ENCODE results near the gene ATXN3.

Gene ATXN3

DNA sequence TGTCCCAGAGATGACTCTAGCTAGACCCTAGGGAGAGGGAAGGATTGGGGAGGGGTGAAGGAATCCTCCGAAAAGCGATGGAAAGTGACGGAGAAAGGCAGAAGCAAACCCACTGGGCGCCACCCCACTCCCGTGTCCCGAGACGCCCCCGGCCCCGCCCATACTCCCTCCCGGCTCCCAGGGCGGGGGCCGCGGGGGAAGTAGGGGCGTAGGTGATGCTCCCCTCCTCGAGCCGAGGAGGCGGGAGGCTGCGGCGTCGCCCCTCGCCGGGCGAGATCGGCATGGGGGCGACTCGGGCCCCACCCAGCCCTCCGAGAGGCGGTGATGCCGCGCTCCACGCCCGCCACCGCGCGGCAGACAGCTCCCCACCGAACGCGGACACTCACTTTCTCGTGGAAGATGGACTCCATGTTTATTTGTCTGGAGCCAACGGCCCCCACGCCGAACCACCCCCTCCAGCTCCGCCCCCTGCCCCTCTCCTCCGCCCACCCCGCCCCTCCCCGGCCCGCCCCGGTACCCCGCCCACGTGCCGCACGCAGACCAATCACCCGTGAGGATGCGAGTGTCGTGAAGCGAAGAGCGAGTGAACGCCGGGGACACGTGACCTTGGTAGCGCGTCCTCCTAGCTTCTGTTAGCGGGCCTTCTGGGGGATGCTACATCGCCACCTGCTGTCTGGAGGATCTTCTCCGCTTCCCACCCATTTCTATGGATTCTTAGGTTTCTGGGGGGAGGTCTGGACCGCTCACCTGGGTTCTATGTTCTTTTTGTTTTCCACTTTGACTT lies at the start of gene ATXN3:
ATXN3 (minus strand) TSS at position 440 of the 784 bp plus-strand sequence; CDS start at position 410, 30 bp downstream.
- TF ChIP-seq, protein P1, sequence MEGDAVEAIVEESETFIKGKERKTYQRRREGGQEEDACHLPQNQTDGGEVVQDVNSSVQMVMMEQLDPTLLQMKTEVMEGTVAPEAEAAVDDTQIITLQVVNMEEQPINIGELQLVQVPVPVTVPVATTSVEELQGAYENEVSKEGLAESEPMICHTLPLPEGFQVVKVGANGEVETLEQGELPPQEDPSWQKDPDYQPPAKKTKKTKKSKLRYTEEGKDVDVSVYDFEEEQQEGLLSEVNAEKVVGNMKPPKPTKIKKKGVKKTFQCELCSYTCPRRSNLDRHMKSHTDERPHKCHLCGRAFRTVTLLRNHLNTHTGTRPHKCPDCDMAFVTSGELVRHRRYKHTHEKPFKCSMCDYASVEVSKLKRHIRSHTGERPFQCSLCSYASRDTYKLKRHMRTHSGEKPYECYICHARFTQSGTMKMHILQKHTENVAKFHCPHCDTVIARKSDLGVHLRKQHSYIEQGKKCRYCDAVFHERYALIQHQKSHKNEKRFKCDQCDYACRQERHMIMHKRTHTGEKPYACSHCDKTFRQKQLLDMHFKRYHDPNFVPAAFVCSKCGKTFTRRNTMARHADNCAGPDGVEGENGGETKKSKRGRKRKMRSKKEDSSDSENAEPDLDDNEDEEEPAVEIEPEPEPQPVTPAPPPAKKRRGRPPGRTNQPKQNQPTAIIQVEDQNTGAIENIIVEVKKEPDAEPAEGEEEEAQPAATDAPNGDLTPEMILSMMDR (IDR thresholded peaks at IDR 0.05; ENCODE audit: control extremely low read depth, extremely low read depth, low read depth, missing control alignments), result peak; percentile 75
- DNase-seq (ENCODE audit: extremely low spot score), result peak; percentile 98
- ChIA-PET CTCF (interaction anchor here (0.6 to 5.8 kb wide), 23 partner anchors 8 to 674 kb away, joined by 3 to 134 read pairs (median 4); partner anchors contain the start of genes CPSF2, NDUFB1 and TRIP11), POLR2A (interaction anchor here (0.6 to 1.3 kb wide), 3 partner anchors 16 to 97 kb away, joined by 3 to 8 read pairs (median 5); partner anchors contain the start of genes CPSF2 and TRIP11)

DNA sequence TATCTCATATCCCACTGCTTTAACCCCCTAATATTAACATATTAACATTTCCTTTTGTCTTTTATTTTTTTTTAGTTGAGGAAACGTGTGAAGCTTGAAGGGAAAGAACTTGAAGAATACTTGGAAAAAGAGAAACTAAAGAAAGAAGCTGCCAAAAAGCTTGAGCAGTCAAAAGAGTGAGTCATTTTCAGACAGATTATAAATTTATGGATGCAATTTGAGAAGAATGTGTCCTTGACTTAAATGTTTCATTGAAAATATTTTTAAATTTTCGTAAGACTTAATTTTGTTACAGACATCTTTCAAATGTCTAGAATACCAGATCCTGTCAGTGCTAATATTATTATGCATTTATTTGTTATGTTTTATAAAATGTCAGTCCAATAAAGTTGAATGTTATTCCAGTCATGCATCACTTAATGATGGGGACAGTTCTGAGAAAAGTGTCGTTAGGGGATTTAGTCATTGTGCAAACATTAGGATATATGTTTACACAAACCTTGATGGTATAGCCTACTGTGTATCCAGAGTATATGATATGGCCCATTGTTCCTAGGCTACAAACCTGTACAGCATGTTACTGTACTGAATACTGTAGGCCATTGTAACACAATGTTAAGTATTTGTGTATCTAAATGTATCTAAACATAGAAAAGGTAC lies 48.0 kb upstream of the ATXN3 start:
- DNase-seq (ENCODE audit: extremely low spot score), result no peak
- POLR2A ChIA-PET, result no interaction called here
- TF ChIP-seq, protein P1 (IDR thresholded peaks at IDR 0.05; ENCODE audit: control extremely low read depth, extremely low read depth, low read depth, missing control alignments), result no peak
- CTCF ChIA-PET, result no interaction called here

DNA sequence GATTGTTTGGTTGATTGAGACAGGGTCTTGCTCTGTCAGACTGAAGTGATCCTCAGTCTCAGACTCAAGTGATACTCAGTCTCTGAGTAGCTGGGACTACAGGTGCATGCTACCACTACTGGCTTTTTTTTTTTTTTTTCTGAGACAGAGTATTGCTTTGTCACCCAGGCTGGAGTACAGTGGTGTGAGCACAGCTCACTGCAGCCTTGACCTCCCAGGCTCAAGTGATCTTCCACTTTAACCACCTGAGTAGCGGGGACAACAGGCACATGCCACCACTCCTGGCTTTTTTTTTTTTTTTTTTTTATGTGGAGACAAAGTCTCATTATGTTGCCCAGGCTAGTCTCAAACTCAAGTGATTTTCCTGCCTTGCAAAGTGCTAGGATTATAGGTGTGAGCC lies 47.2 kb upstream of the ATXN3 start:
- POLR2A ChIA-PET, result no interaction called here
- TF ChIP-seq, protein P1 (IDR thresholded peaks at IDR 0.05; ENCODE audit: control extremely low read depth, extremely low read depth, low read depth, missing control alignments), result no peak
- CTCF ChIA-PET, result no interaction called here
- DNase-seq (ENCODE audit: extremely low spot score), result no peak

DNA sequence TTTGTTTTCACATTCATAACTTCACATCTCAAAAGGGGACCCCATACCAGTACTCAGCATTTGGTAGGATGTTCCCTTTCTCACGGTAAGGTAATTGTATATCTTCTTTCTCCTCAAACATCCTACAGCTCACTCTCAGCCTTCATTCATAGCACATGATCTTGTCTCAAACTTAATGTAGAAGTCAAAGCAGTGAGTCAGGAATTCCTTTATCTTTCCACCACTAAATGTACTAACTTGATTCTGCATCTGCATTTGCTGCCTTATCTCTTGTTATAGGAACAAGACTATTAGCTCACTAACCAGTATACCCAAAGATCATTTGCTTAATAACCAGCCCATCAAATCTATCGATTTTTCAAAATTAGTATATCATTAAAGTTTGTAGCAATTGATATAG lies 38.3 kb upstream of the ATXN3 start:
- no peak for DNase-seq (ENCODE audit: extremely low spot score)
- ChIA-PET POLR2A (no interaction called here), CTCF (interaction anchor here (1.2 to 1.4 kb wide), 4 partner anchors 12 to 546 kb away, joined by 3 read pairs; no protein-coding TSS in a partner anchor)
- TF ChIP-seq, protein P1 (IDR thresholded peaks at IDR 0.05; ENCODE audit: control extremely low read depth, extremely low read depth, low read depth, missing control alignments), result no peak

DNA sequence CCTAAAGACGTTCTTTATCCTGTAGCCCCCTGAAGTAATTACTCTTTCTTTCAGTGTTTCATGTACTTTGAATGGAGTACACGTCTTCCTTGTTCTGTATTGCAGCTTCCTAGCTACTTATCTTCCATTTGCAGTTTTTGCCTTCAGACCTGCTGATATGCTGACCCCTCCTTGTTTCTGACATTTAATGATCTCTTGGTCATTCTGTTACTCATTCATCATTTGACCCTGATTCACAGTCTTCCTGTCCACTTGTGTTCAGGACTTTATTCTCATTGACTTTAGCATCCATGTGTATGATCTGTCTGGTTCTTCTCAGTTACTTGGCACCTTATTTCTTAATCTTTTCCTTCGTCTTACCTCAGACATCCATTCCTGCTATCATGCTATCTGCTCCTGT lies 37.6 kb upstream of the ATXN3 start:
- ChIA-PET POLR2A (no interaction called here), CTCF (interaction anchor here (1.0 to 1.4 kb wide), 3 partner anchors 9 to 38 kb away, joined by 3 read pairs; partner anchors contain the start of gene ATXN3)
- no peak for DNase-seq (ENCODE audit: extremely low spot score)
- TF ChIP-seq, protein P1 (IDR thresholded peaks at IDR 0.05; ENCODE audit: control extremely low read depth, extremely low read depth, low read depth, missing control alignments), result no peak

DNA sequence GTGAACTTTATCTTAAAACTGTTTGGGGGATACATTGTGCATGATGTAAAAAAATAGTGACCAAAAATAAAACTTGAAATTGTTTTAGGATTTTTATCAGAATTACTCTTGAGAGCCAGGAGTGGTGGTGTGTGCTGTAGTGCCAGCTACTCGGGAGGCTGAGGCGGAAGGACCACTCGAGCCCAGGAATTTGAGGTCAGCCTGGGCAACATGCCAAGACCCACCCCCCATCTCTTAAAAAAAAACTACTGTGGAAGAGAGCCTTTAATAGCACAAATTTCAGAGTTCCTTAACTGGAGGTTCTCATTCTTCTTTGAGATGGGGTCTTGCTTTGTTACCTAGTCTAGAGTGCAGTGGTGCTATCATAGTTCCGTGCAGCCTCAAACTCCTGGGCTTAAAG lies 36.9 kb upstream of the ATXN3 start:
- POLR2A ChIA-PET, result no interaction called here

More for the DNA sequence above, 36.9 kb upstream of the ATXN3 start:
- CTCF ChIA-PET, result interaction anchor here (1.0 to 1.4 kb wide), 3 partner anchors 8 to 37 kb away, joined by 3 read pairs; partner anchors contain the start of gene ATXN3
- no peak for DNase-seq (ENCODE audit: extremely low spot score)
- TF ChIP-seq, protein P1 (IDR thresholded peaks at IDR 0.05; ENCODE audit: control extremely low read depth, extremely low read depth, low read depth, missing control alignments), result no peak

Measured in GM10248 (cell line).